HG02973 (cell line): ENCODE measurements around the gene PPFIBP2.

ENCODE experiments used
- ATAC-seq: cut with Tn5 transposase; IDR thresholded peaks from one replicate; pipeline ENCODE4 v1.9.1; 2021; ENCODE audit warnings: moderate library complexity; ENCODE audit not compliant: unreplicated experiment

PPFIBP2 gene

GRCh38 chr11:7683571-7683970 is 169.8 kb downstream of the PPFIBP2 start:
- no peak for ATAC-seq

- no peak for ATAC-seq
These were observed 173.0 kb downstream of the PPFIBP2 start for GRCh38 chr11:7686761-7687160.

GRCh38 chr11:7687386-7687785 is 173.6 kb downstream of the PPFIBP2 start:
- no peak for ATAC-seq

- no peak for ATAC-seq
These were observed 174.5 kb downstream of the PPFIBP2 start for GRCh38 chr11:7688238-7688826.

GRCh38 chr11:7689239-7689638 is 175.4 kb downstream of the PPFIBP2 start:
- no peak for ATAC-seq

GRCh38 chr11:7690648-7691047 is 176.8 kb downstream of the PPFIBP2 start:
- ATAC-seq: no peak

- no peak for ATAC-seq
These were observed 178.1 kb downstream of the PPFIBP2 start for GRCh38 chr11:7691759-7692350.

GRCh38 chr11:7692426-7692825 is 178.6 kb downstream of the PPFIBP2 start:
- ATAC-seq: no peak

GRCh38 chr11:7694235-7694634 is 180.4 kb downstream of the PPFIBP2 start:
- ATAC-seq: no peak

- ATAC-seq: no peak
These were observed 182.6 kb downstream of the PPFIBP2 start for GRCh38 chr11:7696424-7696823.
